Hematopoietic multipotent progenitor cell treated with erythropoietin and hydrocortisone succinate and interleukin-3 and kit ligand, for 8 days (in vitro differentiated cells): ENCODE results near the gene BPI.
"Not testable (repeated sequence)": the region's sequence is repeated elsewhere in the genome, so short reads cannot be mapped to it uniquely, and the experiment has no call there.

ENCODE experiments used
- DNase-seq: peaks from one replicate; pipeline ENCODE4 v3.0.0-alpha.2; 2015

BPI gene

GRCh38 chr20:38338849-38339520 lies 35.0 kb downstream of the BPI start:
- DNase-seq, result peak; percentile 66

GRCh38 chr20:38339521-38339896 lies 35.6 kb downstream of the BPI start:
- DNase-seq, result not testable (repeated sequence)

- no peak for DNase-seq
Measured at GRCh38 chr20:38339997-38340396, 36.0 kb downstream of the BPI start.

- DNase-seq, result no peak
Measured at GRCh38 chr20:38340693-38341092, 36.7 kb downstream of the BPI start.

GRCh38 chr20:38342216-38342615 lies 38.3 kb downstream of the BPI start:
- no peak for DNase-seq

GRCh38 chr20:38342713-38343310 lies 38.9 kb downstream of the BPI start:
- peak; percentile 86 for DNase-seq

GRCh38 chr20:38343311-38344106 lies 39.6 kb downstream of the BPI start:
- peak; percentile 52 for DNase-seq

GRCh38 chr20:38344107-38344701 lies 40.2 kb downstream of the BPI start:
- no peak for DNase-seq

GRCh38 chr20:38345643-38346042 lies 41.7 kb downstream of the BPI start:
- no peak for DNase-seq

GRCh38 chr20:38346247-38346651 lies 42.3 kb downstream of the BPI start, which contains the start of gene LBP:
TSS of gene LBP (plus strand) at chr20:38346482. CDS start at chr20:38346517, 35 bp downstream.
- no peak for DNase-seq

- DNase-seq, result no peak
Measured at GRCh38 chr20:38346741-38347140, 42.8 kb downstream of the BPI start.

GRCh38 chr20:38349856-38350255 lies 45.9 kb downstream of the BPI start:
- no peak for DNase-seq

GRCh38 chr20:38350879-38351775 lies 47.2 kb downstream of the BPI start:
- DNase-seq, result no peak

- no peak for DNase-seq
Measured at GRCh38 chr20:38353316-38353715, 49.4 kb downstream of the BPI start.

GRCh38 chr20:38354227-38354626 lies 50.3 kb downstream of the BPI start:
- DNase-seq, result no peak

- no peak for DNase-seq
Measured at GRCh38 chr20:38355161-38356012, 51.4 kb downstream of the BPI start.

GRCh38 chr20:38357653-38358207 lies 53.8 kb downstream of the BPI start:
- DNase-seq, result peak; percentile 97

- no peak for DNase-seq
Measured at GRCh38 chr20:38358556-38358955, 54.6 kb downstream of the BPI start.

- no peak for DNase-seq
Measured at GRCh38 chr20:38363004-38363747, 59.2 kb downstream of the BPI start.

- peak; percentile 41 for DNase-seq
Measured at GRCh38 chr20:38369389-38369788, 65.4 kb downstream of the BPI start.
